ENCODE results near the gene KSR1.

DNA sequence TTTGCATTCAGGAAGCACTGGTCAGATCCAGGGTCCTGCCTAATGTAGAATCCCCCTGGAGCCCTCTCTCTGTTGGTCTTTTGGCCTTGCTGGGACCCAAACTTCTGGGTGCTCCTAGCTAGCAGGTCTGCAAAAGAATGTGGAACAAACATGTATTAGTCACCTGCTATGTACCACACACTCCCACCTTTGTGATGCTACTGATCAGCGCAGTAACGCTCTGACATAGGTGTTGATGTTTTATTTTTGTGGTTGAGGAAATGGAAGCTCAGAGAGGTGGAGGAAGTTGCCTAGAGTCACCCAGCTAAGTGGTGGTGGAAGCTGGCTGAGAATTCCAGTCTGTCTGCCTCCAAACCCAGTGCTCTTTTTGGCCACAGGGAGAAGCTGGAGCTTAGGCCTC lies 139.0 kb downstream of the KSR1 start:
- TF ChIP-seq, protein P1, sequence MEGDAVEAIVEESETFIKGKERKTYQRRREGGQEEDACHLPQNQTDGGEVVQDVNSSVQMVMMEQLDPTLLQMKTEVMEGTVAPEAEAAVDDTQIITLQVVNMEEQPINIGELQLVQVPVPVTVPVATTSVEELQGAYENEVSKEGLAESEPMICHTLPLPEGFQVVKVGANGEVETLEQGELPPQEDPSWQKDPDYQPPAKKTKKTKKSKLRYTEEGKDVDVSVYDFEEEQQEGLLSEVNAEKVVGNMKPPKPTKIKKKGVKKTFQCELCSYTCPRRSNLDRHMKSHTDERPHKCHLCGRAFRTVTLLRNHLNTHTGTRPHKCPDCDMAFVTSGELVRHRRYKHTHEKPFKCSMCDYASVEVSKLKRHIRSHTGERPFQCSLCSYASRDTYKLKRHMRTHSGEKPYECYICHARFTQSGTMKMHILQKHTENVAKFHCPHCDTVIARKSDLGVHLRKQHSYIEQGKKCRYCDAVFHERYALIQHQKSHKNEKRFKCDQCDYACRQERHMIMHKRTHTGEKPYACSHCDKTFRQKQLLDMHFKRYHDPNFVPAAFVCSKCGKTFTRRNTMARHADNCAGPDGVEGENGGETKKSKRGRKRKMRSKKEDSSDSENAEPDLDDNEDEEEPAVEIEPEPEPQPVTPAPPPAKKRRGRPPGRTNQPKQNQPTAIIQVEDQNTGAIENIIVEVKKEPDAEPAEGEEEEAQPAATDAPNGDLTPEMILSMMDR (IDR thresholded peaks at IDR 0.05 in 2 of 3, conservative IDR thresholded peaks at IDR 0.05 in 1 of 3; ENCODE audit: insufficient read depth in 2 of 3, low read depth in 1 of 3, low read length in 3 of 3), result no peak
- TF ChIP-seq FOXK2 (conservative IDR thresholded peaks at IDR 0.05 in 1 of 2, IDR thresholded peaks at IDR 0.05 in 1 of 2; ENCODE audit: low read depth in 2 of 2), result no peak
- TF ChIP-seq, protein P2, sequence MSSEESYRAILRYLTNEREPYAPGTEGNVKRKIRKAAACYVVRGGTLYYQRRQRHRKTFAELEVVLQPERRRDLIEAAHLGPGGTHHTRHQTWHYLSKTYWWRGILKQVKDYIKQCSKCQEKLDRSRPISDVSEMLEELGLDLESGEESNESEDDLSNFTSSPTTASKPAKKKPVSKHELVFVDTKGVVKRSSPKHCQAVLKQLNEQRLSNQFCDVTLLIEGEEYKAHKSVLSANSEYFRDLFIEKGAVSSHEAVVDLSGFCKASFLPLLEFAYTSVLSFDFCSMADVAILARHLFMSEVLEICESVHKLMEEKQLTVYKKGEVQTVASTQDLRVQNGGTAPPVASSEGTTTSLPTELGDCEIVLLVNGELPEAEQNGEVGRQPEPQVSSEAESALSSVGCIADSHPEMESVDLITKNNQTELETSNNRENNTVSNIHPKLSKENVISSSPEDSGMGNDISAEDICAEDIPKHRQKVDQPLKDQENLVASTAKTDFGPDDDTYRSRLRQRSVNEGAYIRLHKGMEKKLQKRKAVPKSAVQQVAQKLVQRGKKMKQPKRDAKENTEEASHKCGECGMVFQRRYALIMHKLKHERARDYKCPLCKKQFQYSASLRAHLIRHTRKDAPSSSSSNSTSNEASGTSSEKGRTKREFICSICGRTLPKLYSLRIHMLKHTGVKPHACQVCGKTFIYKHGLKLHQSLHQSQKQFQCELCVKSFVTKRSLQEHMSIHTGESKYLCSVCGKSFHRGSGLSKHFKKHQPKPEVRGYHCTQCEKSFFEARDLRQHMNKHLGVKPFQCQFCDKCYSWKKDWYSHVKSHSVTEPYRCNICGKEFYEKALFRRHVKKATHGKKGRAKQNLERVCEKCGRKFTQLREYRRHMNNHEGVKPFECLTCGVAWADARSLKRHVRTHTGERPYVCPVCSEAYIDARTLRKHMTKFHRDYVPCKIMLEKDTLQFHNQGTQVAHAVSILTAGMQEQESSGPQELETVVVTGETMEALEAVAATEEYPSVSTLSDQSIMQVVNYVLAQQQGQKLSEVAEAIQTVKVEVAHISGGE (CRISPR knock-in tag; IDR thresholded peaks at IDR 0.05), result no peak
- TF ChIP-seq, protein P3, sequence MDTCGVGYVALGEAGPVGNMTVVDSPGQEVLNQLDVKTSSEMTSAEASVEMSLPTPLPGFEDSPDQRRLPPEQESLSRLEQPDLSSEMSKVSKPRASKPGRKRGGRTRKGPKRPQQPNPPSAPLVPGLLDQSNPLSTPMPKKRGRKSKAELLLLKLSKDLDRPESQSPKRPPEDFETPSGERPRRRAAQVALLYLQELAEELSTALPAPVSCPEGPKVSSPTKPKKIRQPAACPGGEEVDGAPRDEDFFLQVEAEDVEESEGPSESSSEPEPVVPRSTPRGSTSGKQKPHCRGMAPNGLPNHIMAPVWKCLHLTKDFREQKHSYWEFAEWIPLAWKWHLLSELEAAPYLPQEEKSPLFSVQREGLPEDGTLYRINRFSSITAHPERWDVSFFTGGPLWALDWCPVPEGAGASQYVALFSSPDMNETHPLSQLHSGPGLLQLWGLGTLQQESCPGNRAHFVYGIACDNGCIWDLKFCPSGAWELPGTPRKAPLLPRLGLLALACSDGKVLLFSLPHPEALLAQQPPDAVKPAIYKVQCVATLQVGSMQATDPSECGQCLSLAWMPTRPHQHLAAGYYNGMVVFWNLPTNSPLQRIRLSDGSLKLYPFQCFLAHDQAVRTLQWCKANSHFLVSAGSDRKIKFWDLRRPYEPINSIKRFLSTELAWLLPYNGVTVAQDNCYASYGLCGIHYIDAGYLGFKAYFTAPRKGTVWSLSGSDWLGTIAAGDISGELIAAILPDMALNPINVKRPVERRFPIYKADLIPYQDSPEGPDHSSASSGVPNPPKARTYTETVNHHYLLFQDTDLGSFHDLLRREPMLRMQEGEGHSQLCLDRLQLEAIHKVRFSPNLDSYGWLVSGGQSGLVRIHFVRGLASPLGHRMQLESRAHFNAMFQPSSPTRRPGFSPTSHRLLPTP (IDR thresholded peaks at IDR 0.05; ENCODE audit: borderline replicate concordance, extremely low read depth, insufficient read length), result no peak
- TF ChIP-seq, protein P4, sequence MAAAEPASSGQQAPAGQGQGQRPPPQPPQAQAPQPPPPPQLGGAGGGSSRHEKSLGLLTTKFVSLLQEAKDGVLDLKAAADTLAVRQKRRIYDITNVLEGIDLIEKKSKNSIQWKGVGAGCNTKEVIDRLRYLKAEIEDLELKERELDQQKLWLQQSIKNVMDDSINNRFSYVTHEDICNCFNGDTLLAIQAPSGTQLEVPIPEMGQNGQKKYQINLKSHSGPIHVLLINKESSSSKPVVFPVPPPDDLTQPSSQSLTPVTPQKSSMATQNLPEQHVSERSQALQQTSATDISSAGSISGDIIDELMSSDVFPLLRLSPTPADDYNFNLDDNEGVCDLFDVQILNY (CRISPR knock-in tag; IDR thresholded peaks at IDR 0.05), result no peak
- no peak for TF ChIP-seq EZH2 (IDR thresholded peaks at IDR 0.05; ENCODE audit: borderline replicate concordance, low read depth, low read length)
- no peak for TF ChIP-seq CSDE1 (IDR thresholded peaks at IDR 0.05)
- TF ChIP-seq, protein P5, sequence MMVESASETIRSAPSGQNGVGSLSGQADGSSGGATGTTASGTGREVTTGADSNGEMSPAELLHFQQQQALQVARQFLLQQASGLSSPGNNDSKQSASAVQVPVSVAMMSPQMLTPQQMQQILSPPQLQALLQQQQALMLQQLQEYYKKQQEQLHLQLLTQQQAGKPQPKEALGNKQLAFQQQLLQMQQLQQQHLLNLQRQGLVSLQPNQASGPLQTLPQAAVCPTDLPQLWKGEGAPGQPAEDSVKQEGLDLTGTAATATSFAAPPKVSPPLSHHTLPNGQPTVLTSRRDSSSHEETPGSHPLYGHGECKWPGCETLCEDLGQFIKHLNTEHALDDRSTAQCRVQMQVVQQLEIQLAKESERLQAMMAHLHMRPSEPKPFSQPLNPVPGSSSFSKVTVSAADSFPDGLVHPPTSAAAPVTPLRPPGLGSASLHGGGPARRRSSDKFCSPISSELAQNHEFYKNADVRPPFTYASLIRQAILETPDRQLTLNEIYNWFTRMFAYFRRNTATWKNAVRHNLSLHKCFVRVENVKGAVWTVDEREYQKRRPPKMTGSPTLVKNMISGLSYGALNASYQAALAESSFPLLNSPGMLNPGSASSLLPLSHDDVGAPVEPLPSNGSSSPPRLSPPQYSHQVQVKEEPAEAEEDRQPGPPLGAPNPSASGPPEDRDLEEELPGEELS (CRISPR knock-in tag; IDR thresholded peaks at IDR 0.05; ENCODE audit: borderline replicate concordance), result no peak
- TF ChIP-seq RAD21 (CRISPR knock-in tag; conservative IDR thresholded peaks at IDR 0.05 in 1 of 2, IDR thresholded peaks at IDR 0.05 in 1 of 2), result no peak
- TF ChIP-seq, protein P6, sequence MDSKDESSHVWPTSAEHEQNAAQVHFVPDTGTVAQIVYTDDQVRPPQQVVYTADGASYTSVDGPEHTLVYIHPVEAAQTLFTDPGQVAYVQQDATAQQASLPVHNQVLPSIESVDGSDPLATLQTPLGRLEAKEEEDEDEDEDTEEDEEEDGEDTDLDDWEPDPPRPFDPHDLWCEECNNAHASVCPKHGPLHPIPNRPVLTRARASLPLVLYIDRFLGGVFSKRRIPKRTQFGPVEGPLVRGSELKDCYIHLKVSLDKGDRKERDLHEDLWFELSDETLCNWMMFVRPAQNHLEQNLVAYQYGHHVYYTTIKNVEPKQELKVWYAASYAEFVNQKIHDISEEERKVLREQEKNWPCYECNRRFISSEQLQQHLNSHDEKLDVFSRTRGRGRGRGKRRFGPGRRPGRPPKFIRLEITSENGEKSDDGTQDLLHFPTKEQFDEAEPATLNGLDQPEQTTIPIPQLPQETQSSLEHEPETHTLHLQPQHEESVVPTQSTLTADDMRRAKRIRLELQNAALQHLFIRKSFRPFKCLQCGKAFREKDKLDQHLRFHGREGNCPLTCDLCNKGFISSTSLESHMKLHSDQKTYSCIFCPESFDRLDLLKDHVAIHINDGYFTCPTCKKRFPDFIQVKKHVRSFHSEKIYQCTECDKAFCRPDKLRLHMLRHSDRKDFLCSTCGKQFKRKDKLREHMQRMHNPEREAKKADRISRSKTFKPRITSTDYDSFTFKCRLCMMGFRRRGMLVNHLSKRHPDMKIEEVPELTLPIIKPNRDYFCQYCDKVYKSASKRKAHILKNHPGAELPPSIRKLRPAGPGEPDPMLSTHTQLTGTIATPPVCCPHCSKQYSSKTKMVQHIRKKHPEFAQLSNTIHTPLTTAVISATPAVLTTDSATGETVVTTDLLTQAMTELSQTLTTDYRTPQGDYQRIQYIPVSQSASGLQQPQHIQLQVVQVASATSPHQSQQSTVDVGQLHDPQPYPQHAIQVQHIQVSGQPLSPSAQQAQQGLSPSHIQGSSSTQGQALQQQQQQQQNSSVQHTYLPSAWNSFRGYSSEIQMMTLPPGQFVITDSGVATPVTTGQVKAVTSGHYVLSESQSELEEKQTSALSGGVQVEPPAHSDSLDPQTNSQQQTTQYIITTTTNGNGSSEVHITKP (IDR thresholded peaks at IDR 0.05; ENCODE audit: partially characterized antibody), result no peak
- TF ChIP-seq, protein P7, sequence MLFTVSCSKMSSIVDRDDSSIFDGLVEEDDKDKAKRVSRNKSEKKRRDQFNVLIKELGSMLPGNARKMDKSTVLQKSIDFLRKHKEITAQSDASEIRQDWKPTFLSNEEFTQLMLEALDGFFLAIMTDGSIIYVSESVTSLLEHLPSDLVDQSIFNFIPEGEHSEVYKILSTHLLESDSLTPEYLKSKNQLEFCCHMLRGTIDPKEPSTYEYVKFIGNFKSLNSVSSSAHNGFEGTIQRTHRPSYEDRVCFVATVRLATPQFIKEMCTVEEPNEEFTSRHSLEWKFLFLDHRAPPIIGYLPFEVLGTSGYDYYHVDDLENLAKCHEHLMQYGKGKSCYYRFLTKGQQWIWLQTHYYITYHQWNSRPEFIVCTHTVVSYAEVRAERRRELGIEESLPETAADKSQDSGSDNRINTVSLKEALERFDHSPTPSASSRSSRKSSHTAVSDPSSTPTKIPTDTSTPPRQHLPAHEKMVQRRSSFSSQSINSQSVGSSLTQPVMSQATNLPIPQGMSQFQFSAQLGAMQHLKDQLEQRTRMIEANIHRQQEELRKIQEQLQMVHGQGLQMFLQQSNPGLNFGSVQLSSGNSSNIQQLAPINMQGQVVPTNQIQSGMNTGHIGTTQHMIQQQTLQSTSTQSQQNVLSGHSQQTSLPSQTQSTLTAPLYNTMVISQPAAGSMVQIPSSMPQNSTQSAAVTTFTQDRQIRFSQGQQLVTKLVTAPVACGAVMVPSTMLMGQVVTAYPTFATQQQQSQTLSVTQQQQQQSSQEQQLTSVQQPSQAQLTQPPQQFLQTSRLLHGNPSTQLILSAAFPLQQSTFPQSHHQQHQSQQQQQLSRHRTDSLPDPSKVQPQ (CRISPR knock-in tag; IDR thresholded peaks at IDR 0.05; ENCODE audit: borderline replicate concordance), result no peak
